Mucosa of descending colon (tissue), 3 donors: ENCODE measurements around the gene NLK. TPM values are rescaled to one million over a fixed set of nuclear protein-coding genes. Genes with fewer than 3 reads are reported as not detected.

Source experiments
- ATAC-seq: fragments of 200-7000 bp; cut with Tn5 transposase; one replicate; pipeline ENCODE4 v1.9.1; 2020; ENCODE audit warnings: mild to moderate bottlenecking, moderate library complexity
- DNase-seq, 3 donors: peaks; one replicate each; pipeline ENCODE4 v3.0.0-alpha.2; 2020
- H3K36me3 ChIP-seq: fragments of 200-600 bp; one replicate; pipeline ENCODE4 v1.8.0; 2021; ENCODE audit warnings: low read depth, mild to moderate bottlenecking
- H3K4me1 ChIP-seq: fragments of 200-600 bp; one replicate; pipeline ENCODE4 v1.8.0; 2021; ENCODE audit warnings: low read depth, mild to moderate bottlenecking
- H3K4me3 ChIP-seq: fragments of 200-600 bp; one replicate; pipeline ENCODE4 v1.8.0; 2021; ENCODE audit warnings: mild to moderate bottlenecking
- H3K9me3 ChIP-seq: fragments of 200-600 bp; one replicate; pipeline ENCODE4 v1.8.0; 2021; ENCODE audit warnings: mild to moderate bottlenecking
- CTCF ChIP-seq: fragments of 200-600 bp; IDR thresholded peaks from one replicate; pipeline ENCODE4 v1.8.0; 2022; ENCODE audit warnings: antibody characterized with exemption, mild to moderate bottlenecking
- intact Hi-C, 2 donors: fragments of 100-400 bp; cut with DNase I in 1 of 2; cut with micrococcal nuclease in 1 of 2; formaldehyde crosslinking; loops; one replicate each; pipeline versions ENCODE4 v1.11.0 to v1.11.1; 2022; cut with DNase I, micrococcal nuclease
- total RNA-seq, 3 donors: library from RNA; stranded (reverse); fragmentation: NEBNext Ultra II Directional in 2 of 3; extraction: Animal tissue kit (Norgen Biotek cat#: 25700) in 2 of 3; gene quantifications; one replicate each; pipeline versions ENCODE4 v1.2.1 to v1.2.4, GENCODE V29; 2021 to 2023
- donor health status: DM: no; HTN: no; CAD: no; lungs with moderate emphysema.
- donor health status: DM: no; HTN: no; CAD: no.
- donor health status: DM: no; HTN: yes; CAD: no.

Gene NLK
- total RNA-seq, 3 donors from 2014 or later, result 20.4 to 24.1 (median 21.0) TPM

GRCh38 chr17:28169621-28170349, 127.3 kb downstream of the NLK start:
- ATAC-seq (no peak), DNase-seq (no peak)
- H3K36me3 ChIP-seq, result no peaks in the 10 kb centered on the region
- H3K9me3 ChIP-seq, result no peaks in the 10 kb centered on the region
- intact Hi-C loops, result no loop called here
- H3K4me3 ChIP-seq, result no peak overlapping the region
- TF ChIP-seq CTCF, result no peak
- peaks cover 9% of the 10 kb centered on the region for H3K4me1 ChIP-seq

- H3K4me1 ChIP-seq, result peaks cover 9% of the 10 kb centered on the region
- ATAC-seq (no peak), DNase-seq (no peak)
- H3K4me3 ChIP-seq, result no peak overlapping the region
- intact Hi-C loops, result no loop called here
- no peak for TF ChIP-seq CTCF
- no peaks in the 10 kb centered on the region for H3K36me3 ChIP-seq
- no peaks in the 10 kb centered on the region for H3K9me3 ChIP-seq
Measured at GRCh38 chr17:28170771-28171170, 128.3 kb downstream of the NLK start.

- intact Hi-C loops, result no loop called here
- Histone ChIP-seq H3K4me1 (peaks cover 9% of the 10 kb centered on the region), H3K36me3 (no peaks in the 10 kb centered on the region), H3K9me3 (no peaks in the 10 kb centered on the region), H3K4me3 (no peak overlapping the region)
- peak; percentile 54 for ATAC-seq
- TF ChIP-seq CTCF, result no peak
- no peak for DNase-seq
Measured at GRCh38 chr17:28173031-28173561, 130.6 kb downstream of the NLK start.

GRCh38 chr17:28173801-28174200, 131.3 kb downstream of the NLK start:
- intact Hi-C loops, result no loop called here
- no peak for ATAC-seq
- no peak for DNase-seq

GRCh38 chr17:28174352-28175046, 132.0 kb downstream of the NLK start:
- intact Hi-C loops, result no loop called here
- ATAC-seq (no peak), DNase-seq (no peak)
- Histone ChIP-seq H3K36me3 (no peaks in the 10 kb centered on the region), H3K4me3 (no peak overlapping the region), H3K4me1 (peaks cover 9% of the 10 kb centered on the region), H3K9me3 (no peaks in the 10 kb centered on the region)
- no peak for TF ChIP-seq CTCF

More at GRCh38 chr17:28173801-28174200, 131.3 kb downstream of the NLK start:
- H3K4me3 ChIP-seq, result no peak overlapping the region
- H3K4me1 ChIP-seq, result peaks cover 9% of the 10 kb centered on the region
- H3K9me3 ChIP-seq, result no peaks in the 10 kb centered on the region
- no peak for TF ChIP-seq CTCF
- no peaks in the 10 kb centered on the region for H3K36me3 ChIP-seq
